HEK293 (cell line): ENCODE results near the gene GCFC2.

Source experiments
- CTCF ChIA-PET: fragments of 350-600 bp; formaldehyde crosslinking; extraction: SDS; loops from one replicate; lab custom pipeline; 2021; ENCODE audit warnings: antibody characterized with exemption; lab: Yijun Ruan, JAX
- POLR2A ChIA-PET: fragments of 300-600 bp; formaldehyde crosslinking; extraction: SDS; loops from one replicate; lab custom pipeline; 2020; ENCODE audit warnings: antibody characterized with exemption, inconsistent platforms; lab: Yijun Ruan, JAX
- H3K27ac ChIP-seq: fragments of 200-500 bp; sonication (Bioruptor generic); 2 replicates; pipeline ENCODE4 v1.5.1; 2014; ENCODE audit warnings: low read depth, low read length, control low read depth, inconsistent platforms; ENCODE audit errors: extremely low read depth
- H3K36me3 ChIP-seq, 2 experiments: fragments of 200-500 bp in 1 of 2; sonication (Bioruptor generic) in 1 of 2; 1 replicate in 1 of 2; 2 replicates in 1 of 2; pipeline ENCODE4 v1.5.1; 2014 to 2017; ENCODE audit warnings: inconsistent platforms in 2 of 2, low read length in 2 of 2; ENCODE audit not compliant: control insufficient read depth in 2 of 2, insufficient read depth in 1 of 2
- H3K4me1 ChIP-seq: fragments of 200-500 bp; sonication (Bioruptor generic); 2 replicates; pipeline ENCODE4 v1.5.1; 2014; ENCODE audit warnings: mild to moderate bottlenecking, low read length, inconsistent platforms; ENCODE audit not compliant: control insufficient read depth, insufficient read depth
- H3K4me3 ChIP-seq: 2 replicates; pipeline ENCODE4 v1.5.1; 2011; ENCODE audit warnings: low read depth, mild to moderate bottlenecking, control low read depth, low read length, moderate library complexity
- H3K9me3 ChIP-seq: fragments of 200-500 bp; sonication (Bioruptor generic); 2 replicates; pipeline ENCODE4 v1.5.1; 2014; ENCODE audit warnings: low read depth, low read length, inconsistent platforms; ENCODE audit not compliant: control insufficient read depth, insufficient read depth
- BCL11A ChIP-seq: fragments of 450-650 bp; formaldehyde crosslinking; IDR thresholded peaks from 2 replicates; pipeline ENCODE4 v1.5.1; 2016; ENCODE audit warnings: low read depth, missing biosample characterization, missing genetic modification characterization
- GFI1B ChIP-seq: fragments of 450-650 bp; formaldehyde crosslinking; IDR thresholded peaks from 2 replicates; pipeline ENCODE4 v1.5.1; 2016; ENCODE audit warnings: missing biosample characterization, missing genetic modification characterization
- GLIS1 ChIP-seq: fragments of 450-650 bp; formaldehyde crosslinking; IDR thresholded peaks from 2 replicates; pipeline ENCODE4 v1.5.1; 2016; ENCODE audit warnings: missing biosample characterization, missing genetic modification characterization
- IKZF3 ChIP-seq: fragments of 450-650 bp; IDR thresholded peaks from 2 replicates; pipeline ENCODE4 v1.5.0; 2018; ENCODE audit warnings: missing biosample characterization, mild to moderate bottlenecking, missing genetic modification characterization, moderate library complexity
- MZF1 ChIP-seq: fragments of 450-650 bp; formaldehyde crosslinking; IDR thresholded peaks from 2 replicates; pipeline ENCODE4 v1.5.1; 2017; ENCODE audit warnings: missing biosample characterization, missing genetic modification characterization, borderline replicate concordance
- SP3 ChIP-seq: fragments of 450-650 bp; formaldehyde crosslinking; IDR thresholded peaks from 2 replicates; pipeline ENCODE4 v1.5.1; 2016; ENCODE audit warnings: missing biosample characterization, missing genetic modification characterization
- ZBTB17 ChIP-seq: fragments of 450-650 bp; formaldehyde crosslinking; IDR thresholded peaks from 2 replicates; pipeline ENCODE4 v1.5.1; 2016; ENCODE audit warnings: missing biosample characterization, missing genetic modification characterization
- ZFP41 ChIP-seq: fragments of 450-650 bp; formaldehyde crosslinking; IDR thresholded peaks from 2 replicates; pipeline ENCODE4 v1.5.1; 2016; ENCODE audit warnings: missing biosample characterization, missing genetic modification characterization, borderline replicate concordance
- ZNF175 ChIP-seq: fragments of 450-650 bp; formaldehyde crosslinking; IDR thresholded peaks from 2 replicates; pipeline ENCODE4 v1.5.1; 2016; ENCODE audit warnings: missing biosample characterization, missing genetic modification characterization
- ZNF221 ChIP-seq: fragments of 450-650 bp; formaldehyde crosslinking; IDR thresholded peaks from 2 replicates; pipeline ENCODE4 v1.5.1; 2017; ENCODE audit warnings: missing biosample characterization, missing genetic modification characterization, borderline replicate concordance
- ZNF366 ChIP-seq: fragments of 450-650 bp; formaldehyde crosslinking; conservative IDR thresholded peaks from 2 replicates; pipeline ENCODE4 v1.5.1; 2016; ENCODE audit warnings: missing biosample characterization, missing genetic modification characterization
- ZNF433 ChIP-seq: fragments of 450-650 bp; formaldehyde crosslinking; IDR thresholded peaks from 2 replicates; pipeline ENCODE4 v1.5.1; 2016; ENCODE audit warnings: missing biosample characterization, missing genetic modification characterization, low read depth
- ZNF621 ChIP-seq: fragments of 450-650 bp; formaldehyde crosslinking; IDR thresholded peaks from 2 replicates; pipeline ENCODE4 v1.5.1; 2017; ENCODE audit warnings: missing biosample characterization, missing genetic modification characterization
- ZNF670 ChIP-seq: fragments of 450-650 bp; formaldehyde crosslinking; IDR thresholded peaks from 2 replicates; pipeline ENCODE4 v1.5.1; 2016; ENCODE audit warnings: missing biosample characterization, missing genetic modification characterization, low read depth
- ZNF76 ChIP-seq: fragments of 450-650 bp; formaldehyde crosslinking; IDR thresholded peaks from 2 replicates; pipeline ENCODE4; 2016; ENCODE audit warnings: low read depth, missing biosample characterization, missing genetic modification characterization, borderline replicate concordance
- ZNF777 ChIP-seq: fragments of 450-650 bp; formaldehyde crosslinking; IDR thresholded peaks from 2 replicates; pipeline ENCODE4 v1.5.1; 2017; ENCODE audit warnings: missing biosample characterization, missing genetic modification characterization, borderline replicate concordance
- ZNF791 ChIP-seq: fragments of 450-650 bp; formaldehyde crosslinking; IDR thresholded peaks from 2 replicates; pipeline ENCODE4 v1.5.1; 2016; ENCODE audit warnings: missing biosample characterization, missing genetic modification characterization
- ZNF837 ChIP-seq: fragments of 450-650 bp; formaldehyde crosslinking; IDR thresholded peaks from 2 replicates; pipeline ENCODE4 v1.5.1; 2016; ENCODE audit warnings: missing biosample characterization, missing genetic modification characterization
- ZSCAN30 ChIP-seq: fragments of 450-650 bp; IDR thresholded peaks from 2 replicates; pipeline ENCODE4 v1.5.1; 2018; ENCODE audit warnings: missing biosample characterization, mild to moderate bottlenecking, missing genetic modification characterization, moderate library complexity
- TF ChIP-seq, protein P1 (sequence below): fragments of 450-650 bp; formaldehyde crosslinking; IDR thresholded peaks from 2 replicates; pipeline ENCODE4 v1.5.1; 2016; ENCODE audit warnings: missing biosample characterization, missing genetic modification characterization
- TF ChIP-seq, protein P2 (sequence below): fragments of 450-650 bp; formaldehyde crosslinking; IDR thresholded peaks from 2 replicates; pipeline ENCODE4 v1.5.1; 2016; ENCODE audit warnings: missing biosample characterization, missing genetic modification characterization
- TF ChIP-seq, protein P3 (sequence below): fragments of 450-650 bp; formaldehyde crosslinking; conservative IDR thresholded peaks from 2 replicates; pipeline ENCODE4 v1.5.1; 2016; ENCODE audit warnings: low read depth, missing biosample characterization, missing genetic modification characterization
- TF ChIP-seq, protein P4 (sequence below): fragments of 450-650 bp; formaldehyde crosslinking; IDR thresholded peaks from 2 replicates; pipeline ENCODE4 v1.5.1; 2017; ENCODE audit warnings: missing biosample characterization, mild to moderate bottlenecking, missing genetic modification characterization, moderate library complexity

Gene GCFC2

DNA sequence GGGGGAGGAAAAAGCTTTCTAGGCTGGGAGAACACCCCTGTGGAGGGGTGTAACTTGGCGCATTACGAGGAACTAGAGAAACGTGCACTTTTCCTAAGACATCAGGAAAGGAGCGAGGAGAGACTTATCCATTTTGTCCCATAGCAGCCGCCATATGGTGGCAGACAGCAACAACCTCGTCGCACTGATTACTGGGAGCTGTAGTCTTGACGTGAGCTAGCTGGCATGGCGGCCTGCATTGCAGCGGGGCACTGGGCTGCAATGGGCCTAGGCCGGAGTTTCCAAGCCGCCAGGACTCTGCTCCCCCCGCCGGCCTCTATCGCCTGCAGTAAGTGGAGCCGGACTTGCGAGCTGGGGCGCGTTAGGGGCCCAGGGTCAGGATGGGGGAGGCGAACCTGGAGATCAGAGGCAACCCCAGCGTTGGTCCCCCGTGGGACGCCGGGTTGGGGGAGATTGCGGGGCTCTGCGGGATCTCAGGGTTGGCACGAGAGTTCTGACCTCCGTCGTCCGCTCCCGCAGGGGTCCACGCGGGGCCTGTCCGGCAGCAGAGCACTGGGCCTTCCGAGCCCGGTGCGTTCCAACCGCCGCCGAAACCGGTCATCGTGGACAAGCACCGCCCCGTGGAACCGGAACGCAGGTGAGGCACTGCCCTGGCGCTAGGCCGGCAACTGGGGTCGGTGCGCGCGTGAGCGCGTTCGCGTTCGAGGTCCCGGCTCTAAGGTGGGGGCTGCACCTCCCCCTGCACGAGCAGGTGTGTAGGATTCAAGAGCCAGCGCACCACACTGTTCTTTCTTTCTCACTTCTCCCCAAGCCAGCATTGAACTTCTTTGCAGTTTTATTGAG lies 63.9 kb downstream of the GCFC2 start, which contains the start of gene MRPL19 (continued):
- TF ChIP-seq, protein P1, sequence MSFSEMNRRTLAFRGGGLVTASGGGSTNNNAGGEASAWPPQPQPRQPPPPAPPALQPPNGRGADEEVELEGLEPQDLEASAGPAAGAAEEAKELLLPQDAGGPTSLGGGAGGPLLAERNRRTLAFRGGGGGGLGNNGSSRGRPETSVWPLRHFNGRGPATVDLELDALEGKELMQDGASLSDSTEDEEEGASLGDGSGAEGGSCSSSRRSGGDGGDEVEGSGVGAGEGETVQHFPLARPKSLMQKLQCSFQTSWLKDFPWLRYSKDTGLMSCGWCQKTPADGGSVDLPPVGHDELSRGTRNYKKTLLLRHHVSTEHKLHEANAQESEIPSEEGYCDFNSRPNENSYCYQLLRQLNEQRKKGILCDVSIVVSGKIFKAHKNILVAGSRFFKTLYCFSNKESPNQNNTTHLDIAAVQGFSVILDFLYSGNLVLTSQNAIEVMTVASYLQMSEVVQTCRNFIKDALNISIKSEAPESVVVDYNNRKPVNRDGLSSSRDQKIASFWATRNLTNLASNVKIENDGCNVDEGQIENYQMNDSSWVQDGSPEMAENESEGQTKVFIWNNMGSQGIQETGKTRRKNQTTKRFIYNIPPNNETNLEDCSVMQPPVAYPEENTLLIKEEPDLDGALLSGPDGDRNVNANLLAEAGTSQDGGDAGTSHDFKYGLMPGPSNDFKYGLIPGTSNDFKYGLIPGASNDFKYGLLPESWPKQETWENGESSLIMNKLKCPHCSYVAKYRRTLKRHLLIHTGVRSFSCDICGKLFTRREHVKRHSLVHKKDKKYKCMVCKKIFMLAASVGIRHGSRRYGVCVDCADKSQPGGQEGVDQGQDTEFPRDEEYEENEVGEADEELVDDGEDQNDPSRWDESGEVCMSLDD (tag by site-specific recombination): peak; percentile 62
- no peak for TF ChIP-seq GFI1B
- no peak; the same call in 1 of the 2 replicates for TF ChIP-seq GLIS1 (tag by site-specific recombination)
- no peak for TF ChIP-seq ZNF366
- no peak for TF ChIP-seq ZNF791
- TF ChIP-seq, protein P2, sequence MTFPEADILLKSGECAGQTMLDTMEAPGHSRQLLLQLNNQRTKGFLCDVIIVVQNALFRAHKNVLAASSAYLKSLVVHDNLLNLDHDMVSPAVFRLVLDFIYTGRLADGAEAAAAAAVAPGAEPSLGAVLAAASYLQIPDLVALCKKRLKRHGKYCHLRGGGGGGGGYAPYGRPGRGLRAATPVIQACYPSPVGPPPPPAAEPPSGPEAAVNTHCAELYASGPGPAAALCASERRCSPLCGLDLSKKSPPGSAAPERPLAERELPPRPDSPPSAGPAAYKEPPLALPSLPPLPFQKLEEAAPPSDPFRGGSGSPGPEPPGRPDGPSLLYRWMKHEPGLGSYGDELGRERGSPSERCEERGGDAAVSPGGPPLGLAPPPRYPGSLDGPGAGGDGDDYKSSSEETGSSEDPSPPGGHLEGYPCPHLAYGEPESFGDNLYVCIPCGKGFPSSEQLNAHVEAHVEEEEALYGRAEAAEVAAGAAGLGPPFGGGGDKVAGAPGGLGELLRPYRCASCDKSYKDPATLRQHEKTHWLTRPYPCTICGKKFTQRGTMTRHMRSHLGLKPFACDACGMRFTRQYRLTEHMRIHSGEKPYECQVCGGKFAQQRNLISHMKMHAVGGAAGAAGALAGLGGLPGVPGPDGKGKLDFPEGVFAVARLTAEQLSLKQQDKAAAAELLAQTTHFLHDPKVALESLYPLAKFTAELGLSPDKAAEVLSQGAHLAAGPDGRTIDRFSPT: peak; percentile 72
- peak; percentile 45 for TF ChIP-seq SP3 (tag by site-specific recombination)
- TF ChIP-seq ZNF433 (tag by site-specific recombination): no peak
- peak; percentile 90 for TF ChIP-seq ZNF76
- TF ChIP-seq, protein P3, sequence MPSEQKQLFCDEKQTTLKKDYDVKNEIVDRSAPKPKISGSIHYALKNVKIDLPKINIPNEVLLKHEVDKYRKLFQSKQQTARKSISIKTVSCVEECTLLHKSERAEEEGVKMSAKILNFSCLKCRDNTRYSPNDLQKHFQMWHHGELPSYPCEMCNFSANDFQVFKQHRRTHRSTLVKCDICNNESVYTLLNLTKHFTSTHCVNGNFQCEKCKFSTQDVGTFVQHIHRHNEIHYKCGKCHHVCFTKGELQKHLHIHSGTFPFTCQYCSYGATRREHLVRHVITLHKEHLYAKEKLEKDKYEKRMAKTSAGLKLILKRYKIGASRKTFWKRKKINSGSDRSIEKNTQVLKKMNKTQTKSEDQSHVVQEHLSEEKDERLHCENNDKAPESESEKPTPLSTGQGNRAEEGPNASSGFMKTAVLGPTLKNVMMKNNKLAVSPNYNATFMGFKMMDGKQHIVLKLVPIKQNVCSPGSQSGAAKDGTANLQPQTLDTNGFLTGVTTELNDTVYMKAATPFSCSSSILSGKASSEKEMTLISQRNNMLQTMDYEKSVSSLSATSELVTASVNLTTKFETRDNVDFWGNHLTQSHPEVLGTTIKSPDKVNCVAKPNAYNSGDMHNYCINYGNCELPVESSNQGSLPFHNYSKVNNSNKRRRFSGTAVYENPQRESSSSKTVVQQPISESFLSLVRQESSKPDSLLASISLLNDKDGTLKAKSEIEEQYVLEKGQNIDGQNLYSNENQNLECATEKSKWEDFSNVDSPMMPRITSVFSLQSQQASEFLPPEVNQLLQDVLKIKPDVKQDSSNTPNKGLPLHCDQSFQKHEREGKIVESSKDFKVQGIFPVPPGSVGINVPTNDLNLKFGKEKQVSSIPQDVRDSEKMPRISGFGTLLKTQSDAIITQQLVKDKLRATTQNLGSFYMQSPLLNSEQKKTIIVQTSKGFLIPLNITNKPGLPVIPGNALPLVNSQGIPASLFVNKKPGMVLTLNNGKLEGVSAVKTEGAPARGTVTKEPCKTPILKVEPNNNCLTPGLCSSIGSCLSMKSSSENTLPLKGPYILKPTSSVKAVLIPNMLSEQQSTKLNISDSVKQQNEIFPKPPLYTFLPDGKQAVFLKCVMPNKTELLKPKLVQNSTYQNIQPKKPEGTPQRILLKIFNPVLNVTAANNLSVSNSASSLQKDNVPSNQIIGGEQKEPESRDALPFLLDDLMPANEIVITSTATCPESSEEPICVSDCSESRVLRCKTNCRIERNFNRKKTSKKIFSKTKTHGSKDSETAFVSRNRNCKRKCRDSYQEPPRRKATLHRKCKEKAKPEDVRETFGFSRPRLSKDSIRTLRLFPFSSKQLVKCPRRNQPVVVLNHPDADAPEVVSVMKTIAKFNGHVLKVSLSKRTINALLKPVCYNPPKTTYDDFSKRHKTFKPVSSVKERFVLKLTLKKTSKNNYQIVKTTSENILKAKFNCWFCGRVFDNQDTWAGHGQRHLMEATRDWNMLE (tag by site-specific recombination): peak; percentile 73
- 0 out of 2 replicates have a peak, but pooled peaks have one; percentile 23 for TF ChIP-seq ZSCAN30
- peak; percentile 71; the same call in 1 of the 2 replicates for TF ChIP-seq ZNF777 (tag by site-specific recombination)

DNA sequence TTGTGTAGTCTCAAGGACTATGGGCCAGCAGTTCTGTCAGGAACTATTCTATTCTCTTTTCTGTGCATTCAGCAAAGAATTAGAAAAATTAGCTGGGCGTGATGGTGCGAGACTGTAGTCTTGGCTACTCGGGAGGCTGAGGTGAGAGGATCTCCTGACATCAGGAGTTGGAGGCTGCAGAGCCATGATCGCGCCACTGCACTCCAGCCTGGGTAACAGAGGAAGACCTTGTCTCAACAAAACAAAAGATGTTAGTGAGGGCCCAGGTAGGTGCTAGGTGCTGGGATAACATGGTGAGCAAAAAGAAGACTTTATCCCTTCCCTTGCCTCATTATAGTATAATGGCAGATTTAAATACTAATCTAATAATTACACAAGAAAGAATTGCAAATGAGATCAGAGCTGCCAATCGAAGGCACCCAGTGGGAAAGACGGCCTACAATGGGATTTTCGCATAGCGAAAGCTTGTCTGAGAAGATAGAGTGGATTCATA lies 64.6 kb downstream of the GCFC2 start:
- peak overlapping the region; percentile 90 for H3K4me3 ChIP-seq
- ChIA-PET POLR2A (no interaction called here), CTCF (interaction anchor here (2.1 kb wide), 1 partner anchor 31 kb away, joined by 8 read pairs; no protein-coding TSS in a partner anchor)
- H3K4me1 ChIP-seq: no peaks in the 10 kb centered on the region
- H3K36me3 ChIP-seq: peaks cover 22 to 30% of the 10 kb centered on the region in 2 experiments
- H3K9me3 ChIP-seq: no peaks in the 10 kb centered on the region
- peak overlapping the region; percentile 71; the same call in 1 of the 2 replicates for H3K27ac ChIP-seq
- TF ChIP-seq ZNF777 (tag by site-specific recombination) (no peak), MZF1 (no peak), ZNF837 (tag by site-specific recombination) (no peak), ZNF175 (tag by site-specific recombination) (no peak), BCL11A (tag by site-specific recombination) (no peak), ZBTB17 (tag by site-specific recombination) (no peak), ZFP41 (tag by site-specific recombination) (no peak), ZNF621 (tag by site-specific recombination) (no peak), ZNF670 (no peak), IKZF3 (tag by site-specific recombination) (no peak), ZNF221 (tag by site-specific recombination) (no peak)
- TF ChIP-seq, protein P4, sequence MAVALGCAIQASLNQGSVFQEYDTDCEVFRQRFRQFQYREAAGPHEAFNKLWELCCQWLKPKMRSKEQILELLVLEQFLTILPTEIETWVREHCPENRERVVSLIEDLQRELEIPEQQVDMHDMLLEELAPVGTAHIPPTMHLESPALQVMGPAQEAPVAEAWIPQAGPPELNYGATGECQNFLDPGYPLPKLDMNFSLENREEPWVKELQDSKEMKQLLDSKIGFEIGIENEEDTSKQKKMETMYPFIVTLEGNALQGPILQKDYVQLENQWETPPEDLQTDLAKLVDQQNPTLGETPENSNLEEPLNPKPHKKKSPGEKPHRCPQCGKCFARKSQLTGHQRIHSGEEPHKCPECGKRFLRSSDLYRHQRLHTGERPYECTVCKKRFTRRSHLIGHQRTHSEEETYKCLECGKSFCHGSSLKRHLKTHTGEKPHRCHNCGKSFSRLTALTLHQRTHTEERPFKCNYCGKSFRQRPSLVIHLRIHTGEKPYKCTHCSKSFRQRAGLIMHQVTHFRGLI: no peak
